DMS53 treated with DMSO at 0.1 percent for 48 hours (cell line): ENCODE data around the gene UGT1A7.
"Not testable (repeated sequence)": the region's sequence is repeated elsewhere in the genome, so short reads cannot be mapped to it uniquely, and the experiment has no call there.

Experiments
- DNase-seq: peaks from one replicate; lab custom pipeline; 2025; ENCODE audit not compliant: unreplicated experiment; lab: John Stamatoyannopoulos, UW

UGT1A7 gene

DNA sequence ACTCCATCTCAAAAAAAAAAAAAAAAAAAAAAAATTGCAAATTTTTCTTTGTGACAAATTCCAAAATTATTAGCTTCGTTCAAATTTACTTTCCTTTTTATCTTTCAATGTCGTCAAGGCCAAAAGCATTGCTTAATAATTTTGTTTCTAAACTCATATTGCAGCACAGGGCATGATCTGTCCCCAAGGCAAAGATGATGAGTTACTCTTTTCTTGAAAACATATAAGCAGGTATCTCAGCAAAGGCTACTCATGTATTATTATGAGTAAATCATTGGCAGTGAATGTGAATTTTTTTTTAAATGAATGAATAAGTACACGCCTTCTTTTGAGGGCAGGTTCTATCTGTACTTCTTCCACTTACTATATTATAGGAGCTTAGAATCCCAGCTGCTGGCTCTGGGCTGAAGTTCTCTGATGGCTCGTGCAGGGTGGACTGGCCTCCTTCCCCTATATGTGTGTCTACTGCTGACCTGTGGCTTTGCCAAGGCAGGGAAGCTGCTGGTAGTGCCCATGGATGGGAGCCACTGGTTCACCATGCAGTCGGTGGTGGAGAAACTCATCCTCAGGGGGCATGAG is at the start of gene UGT1A7:
TSS of gene UGT1A7 (plus strand) at position 381 of the 579 bp plus-strand sequence. CDS start at position 418, 37 bp downstream.
- DNase-seq = no peak

DNA sequence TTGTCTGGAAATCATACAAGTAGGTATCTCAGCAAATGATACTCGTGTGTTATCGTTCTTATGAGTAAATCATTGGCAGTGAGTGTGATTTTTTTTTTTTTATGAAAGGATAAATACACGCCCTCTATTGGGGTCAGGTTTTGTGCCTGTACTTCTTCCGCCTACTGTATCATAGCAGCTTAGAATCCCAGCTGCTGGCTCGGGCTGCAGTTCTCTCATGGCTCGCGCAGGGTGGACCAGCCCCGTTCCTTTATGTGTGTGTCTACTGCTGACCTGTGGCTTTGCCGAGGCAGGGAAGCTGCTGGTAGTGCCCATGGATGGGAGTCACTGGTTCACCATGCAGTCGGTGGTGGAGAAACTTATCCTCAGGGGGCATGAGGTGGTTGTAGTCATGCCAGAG is 45.4 kb upstream of the UGT1A7 start, which contains the start of gene UGT1A10:
TSS of gene UGT1A10 (plus strand) at position 143 of the 400 bp plus-strand sequence. CDS start at position 218, 75 bp downstream.
- DNase-seq = not testable (repeated sequence)

DNA sequence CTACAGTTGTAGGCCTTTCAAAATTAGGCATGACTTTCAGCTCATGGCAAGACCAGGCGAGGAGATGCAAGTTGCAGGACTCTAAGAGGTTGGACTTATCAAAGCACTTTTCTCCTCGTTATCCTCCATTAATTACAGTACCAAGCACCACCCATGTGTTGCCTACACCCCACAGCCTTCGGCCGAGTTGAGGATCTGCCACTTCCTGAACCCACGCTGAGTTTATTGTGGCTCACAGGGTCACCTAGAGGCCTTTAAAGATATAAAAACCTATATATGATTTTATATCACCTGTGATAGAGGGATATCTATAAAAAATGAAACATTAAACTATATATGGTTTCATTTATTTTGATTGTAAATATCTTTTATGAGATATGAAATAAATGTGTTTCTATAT is 42.9 kb upstream of the UGT1A7 start:
- DNase-seq = no peak

DNA sequence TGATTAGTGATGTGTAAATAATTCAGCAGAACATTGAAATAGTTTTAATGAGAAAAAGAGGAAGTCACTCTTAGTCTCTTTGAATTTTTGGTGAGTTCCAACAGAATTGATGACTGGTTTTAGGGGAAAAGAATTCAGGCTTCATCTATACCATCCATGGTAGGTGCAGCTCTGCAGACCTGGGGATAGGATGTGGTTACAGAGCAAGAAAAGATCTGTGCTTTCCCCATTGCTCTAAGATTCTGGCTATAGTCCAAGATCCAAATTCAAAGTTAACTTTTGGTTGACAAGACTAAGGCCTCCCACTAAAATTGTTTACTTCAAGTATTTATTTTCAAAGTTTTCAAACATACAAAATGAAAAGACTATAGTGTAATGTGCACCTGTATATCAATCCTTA is 41.8 kb upstream of the UGT1A7 start:
- DNase-seq = no peak

DNA sequence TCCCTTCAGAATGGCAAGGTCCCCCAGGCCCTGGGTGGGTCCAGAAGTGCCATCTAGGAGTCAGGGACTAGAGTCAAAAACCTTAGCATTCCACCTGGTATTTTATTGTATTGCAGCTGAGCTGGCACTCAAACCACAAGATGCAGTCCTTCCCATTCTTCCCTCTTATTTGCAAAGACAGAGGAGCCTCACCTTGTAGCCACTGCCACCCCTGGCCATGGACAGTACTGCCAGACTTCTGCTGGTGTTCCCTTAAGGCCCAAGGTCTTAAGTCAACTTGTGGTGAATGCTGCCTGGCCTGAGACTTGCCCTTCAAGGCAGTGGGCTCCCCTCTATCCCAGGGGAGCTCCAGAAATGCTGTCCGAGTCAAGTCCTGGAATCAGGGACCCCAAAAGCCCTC is 38.6 kb upstream of the UGT1A7 start:
- DNase-seq = peak; percentile 1

DNA sequence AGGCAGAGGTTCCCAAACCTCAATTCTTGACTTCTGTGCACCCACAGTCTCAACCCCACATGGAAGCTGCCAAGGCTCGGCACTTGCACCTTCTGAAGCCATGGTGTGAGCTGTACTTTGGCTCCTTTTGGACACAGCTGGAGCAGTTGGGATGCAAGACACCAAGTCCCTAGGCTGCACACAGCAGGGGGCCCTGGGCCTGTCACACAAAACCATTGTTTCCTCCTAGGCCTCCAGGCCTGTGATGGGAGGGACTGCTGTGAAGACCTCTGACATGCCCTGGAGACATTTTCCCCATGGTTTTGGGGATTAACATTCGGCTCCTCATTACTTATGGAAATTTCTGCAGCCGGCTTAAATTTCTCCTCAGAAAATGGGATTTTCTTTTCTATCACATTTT is 35.7 kb upstream of the UGT1A7 start:
- DNase-seq = not testable (repeated sequence)

DNA sequence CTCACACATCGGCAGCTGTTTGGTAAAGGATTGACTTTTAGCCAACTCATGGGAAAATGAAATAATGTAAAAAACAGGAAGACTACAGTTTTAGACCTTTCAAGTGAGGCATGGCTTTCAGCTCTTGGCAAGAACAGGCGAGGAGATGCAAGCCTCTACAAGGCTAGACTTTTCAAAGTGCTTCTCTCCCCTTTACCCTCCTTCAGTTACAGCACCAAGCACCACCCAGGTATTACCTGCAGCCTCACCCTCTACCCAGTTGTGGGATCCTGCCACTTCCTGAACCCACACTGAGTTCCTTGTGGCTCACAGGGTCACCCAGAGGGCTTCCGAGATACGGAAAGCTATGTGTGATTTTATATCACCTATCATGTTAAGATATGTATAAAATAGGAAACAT is 30.7 kb upstream of the UGT1A7 start:
- DNase-seq = no peak

DNA sequence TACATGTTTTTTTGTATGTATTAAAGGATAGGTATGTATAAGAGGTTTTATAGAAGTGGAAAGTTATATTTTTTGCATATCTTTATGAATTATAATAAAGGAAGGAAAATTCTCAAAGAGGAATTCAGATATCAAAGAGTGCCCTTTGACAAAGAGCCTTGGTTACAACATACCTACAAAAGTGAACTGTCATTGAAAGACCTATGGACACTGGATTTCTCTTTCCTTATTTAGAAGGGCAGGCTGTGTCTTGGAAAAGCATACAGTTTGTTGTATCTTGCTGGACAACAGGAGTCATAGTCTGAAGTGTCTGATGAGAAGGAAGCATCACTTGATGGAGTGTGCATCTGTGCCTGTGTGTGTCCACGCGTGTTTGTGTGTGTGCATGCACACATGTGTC is 30.3 kb upstream of the UGT1A7 start:
- DNase-seq = no peak

DNA sequence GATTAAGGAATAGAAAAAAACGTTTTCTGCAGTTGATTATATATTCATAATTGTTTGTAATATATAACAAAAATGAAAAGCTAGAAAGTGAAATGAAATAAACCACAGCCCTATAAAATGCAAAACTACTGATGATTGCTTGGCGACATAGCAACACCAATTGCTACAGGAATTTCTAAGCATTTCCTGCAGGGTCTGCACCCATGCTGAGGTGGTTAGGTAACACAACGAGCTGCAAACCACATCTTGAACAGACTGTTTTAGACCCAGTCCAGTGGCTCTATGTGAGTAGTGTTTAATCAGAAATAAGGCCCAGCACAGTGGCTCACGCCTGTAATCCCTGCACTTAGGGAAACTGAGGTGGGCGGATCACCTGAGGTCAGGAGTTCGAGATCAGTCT is 27.2 kb upstream of the UGT1A7 start:
- no peak for DNase-seq

DNA sequence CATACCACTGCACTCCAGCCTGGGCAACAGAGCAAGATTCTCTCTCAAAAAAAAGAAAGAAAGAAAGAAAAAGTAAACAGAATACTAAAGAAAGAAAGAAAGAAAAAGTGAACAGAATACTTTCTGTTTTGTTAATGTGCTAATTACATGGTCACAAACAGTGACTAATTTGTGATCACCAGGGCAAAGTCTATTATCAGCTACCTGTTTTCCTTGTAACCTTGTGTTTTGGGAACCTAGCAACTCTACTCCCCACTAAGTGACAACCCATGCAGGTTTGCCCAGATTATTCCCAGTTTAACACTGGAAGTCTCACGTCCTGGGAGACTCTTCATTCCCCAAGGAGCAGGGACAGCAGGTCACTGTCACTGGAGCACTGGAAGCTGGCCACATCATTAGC is 26.7 kb upstream of the UGT1A7 start:
- DNase-seq = no peak

DNA sequence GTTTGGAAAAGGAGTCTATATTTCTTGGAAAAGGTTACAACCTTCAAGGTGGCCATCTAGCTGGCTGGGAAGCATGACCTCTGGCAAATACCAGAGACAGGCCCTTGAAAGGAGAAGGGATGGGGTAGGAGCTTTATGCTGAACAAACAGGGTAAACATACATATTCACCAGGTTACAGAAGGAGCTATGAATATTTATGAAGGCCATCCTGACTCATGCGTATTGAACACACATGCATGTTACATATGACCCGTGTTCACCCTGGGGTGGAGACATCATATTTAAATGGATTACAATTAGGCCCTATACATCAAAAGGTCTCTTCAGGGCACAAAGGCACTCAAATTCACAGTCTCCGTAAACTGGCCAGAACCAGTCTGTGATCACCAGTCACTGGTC is 25.8 kb upstream of the UGT1A7 start:
- DNase-seq = not testable (repeated sequence)

DNA sequence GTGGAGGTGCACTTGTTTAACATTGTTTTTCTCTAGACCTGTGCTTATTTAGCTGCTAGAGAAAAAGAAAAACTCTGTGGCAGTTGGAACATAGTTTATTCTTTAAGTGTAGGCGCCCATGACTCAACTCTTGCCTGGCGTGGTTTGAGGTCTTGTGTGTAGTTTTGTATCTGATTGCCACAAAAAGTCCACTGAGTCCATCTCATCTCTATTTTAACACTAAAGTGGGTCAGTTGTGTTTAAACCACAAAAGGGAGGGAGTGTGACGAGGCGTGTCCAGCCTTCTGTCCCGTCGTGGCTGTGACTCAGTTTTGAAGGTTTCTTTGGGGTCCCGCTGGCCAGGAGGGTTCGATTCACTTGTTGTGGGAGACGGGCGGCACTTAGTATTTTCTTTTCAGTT is 25.3 kb upstream of the UGT1A7 start:
- no peak for DNase-seq

DNA sequence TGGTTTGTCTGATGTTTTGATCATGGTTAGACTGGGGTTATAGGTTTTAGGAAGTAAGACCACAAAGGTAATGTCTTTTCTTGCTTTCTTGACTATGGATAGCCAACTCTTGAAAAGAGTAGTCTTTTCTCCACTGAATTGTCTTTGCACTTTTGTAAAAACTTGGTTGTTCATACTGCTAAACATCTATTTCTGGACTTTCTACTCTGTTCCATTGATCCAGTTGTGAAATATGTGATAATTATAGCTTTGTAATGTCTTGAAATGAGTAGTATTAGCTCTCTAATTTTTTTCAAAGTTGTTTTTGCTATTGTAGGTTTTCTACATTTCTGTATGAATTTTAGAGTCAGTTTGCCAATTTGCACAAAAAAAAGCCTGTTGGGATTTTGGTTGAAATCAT is 23.1 kb upstream of the UGT1A7 start:
- DNase-seq = no peak

DNA sequence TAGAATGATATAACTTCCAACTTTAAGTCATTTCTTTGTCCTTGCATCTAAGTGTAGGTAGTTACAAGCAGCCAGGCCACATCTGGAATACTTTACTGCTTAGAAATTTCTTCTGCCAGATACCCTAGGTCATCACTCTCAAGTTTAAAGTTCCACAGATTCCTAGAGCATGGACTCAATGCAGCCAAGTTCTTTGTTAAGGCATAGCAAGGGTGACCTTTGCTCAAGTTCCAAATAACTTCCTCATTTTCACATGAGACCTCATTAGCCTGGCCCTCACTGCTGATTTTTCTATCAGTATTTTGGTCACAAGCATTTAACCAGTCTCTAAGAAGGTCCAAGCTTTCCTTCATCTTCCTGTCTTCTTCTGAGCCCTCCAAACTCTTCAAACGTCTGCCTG is 17.8 kb upstream of the UGT1A7 start:
- DNase-seq = no peak

DNA sequence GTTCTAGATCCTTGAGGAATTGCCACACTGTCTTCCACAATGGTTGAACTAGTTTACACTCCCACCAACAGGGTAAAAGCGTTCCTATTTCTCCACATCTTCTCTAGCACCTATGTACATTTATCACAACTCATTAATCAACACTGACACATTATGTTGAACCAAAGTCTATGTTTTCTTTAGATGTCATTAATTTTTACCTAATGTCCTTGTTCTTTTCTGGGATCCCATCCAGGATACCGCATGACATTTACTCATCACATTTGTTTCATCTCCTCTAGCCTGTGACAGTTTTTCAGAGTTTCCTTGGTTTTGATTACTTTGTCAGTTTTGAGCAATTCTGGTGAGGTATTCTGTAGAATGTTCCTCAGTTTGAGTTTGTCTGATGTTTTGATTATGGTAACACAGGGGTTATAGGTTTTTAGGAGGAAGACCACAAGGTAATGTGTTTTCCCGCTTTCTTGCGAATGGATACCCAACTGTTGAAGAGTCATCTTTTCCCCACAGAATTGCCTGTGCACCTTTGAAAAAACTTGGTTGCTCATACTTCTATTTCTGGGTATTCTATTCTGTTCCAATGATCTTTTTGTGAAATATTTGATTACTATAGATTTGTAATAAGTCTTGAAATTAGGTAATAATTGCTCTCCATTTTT is 13.0 kb upstream of the UGT1A7 start:
- no peak for DNase-seq

DNA sequence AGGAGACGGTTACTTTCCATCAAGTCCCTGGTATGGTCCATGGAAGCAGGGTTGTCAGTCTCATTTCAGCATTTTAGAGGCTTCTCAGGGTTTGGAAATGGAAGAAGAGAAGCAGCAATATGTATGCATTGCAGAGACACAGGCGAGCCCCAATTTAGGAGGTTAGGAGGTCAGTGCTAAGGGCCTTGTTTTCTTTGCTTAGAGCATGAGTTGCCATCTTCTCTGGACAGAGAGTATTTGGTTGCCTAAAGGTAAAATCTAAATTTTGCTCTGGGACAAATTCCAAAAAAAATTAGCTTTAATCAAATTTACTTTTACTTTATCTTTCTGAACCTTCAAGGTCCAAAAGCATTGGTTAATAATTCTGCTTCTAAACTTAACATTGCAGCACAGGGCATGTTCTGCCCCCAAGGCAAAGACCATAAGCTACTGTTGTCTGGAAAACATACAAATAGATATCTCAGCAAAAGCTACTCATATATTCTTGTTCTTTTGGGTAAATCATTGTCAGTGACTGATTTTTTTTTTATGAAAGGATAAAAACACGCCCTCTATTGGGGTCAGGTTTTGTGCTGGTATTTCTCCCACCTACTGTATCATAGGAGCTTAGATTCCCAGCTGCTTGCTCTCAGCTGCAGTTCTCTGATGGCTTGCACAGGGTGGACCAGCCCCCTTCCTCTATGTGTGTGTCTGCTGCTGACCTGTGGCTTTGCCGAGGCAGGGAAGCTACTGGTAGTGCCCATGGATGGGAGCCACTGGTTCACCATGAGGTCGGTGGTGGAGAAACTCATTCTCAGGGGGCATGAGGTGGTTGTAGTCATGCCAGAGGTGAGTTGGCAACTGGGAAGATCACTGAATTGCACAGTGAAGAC is 10.2 kb upstream of the UGT1A7 start, which contains the start of gene UGT1A9:
TSS of gene UGT1A9 (plus strand) at position 609 of the 872 bp plus-strand sequence. CDS start at position 646, 37 bp downstream.
- no peak for DNase-seq

DNA sequence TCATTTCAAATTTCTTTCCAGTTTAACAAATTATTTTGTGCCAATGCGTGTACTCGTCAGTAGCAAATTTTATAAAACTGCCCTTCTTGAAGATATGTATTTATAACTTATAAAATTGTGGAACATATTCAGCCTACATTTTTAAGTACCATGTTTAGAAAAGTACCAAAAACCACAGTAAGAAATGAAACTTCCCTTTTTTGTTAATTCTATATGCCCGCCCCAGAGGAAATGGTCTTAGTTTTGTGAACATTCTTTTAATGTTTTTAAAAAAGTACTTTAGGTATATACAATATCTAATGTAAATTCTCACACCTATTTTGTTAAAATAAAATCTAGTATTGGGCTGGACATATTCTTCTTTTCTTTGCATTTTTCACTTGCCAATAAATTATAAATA is 8.8 kb upstream of the UGT1A7 start:
- DNase-seq = no peak

DNA sequence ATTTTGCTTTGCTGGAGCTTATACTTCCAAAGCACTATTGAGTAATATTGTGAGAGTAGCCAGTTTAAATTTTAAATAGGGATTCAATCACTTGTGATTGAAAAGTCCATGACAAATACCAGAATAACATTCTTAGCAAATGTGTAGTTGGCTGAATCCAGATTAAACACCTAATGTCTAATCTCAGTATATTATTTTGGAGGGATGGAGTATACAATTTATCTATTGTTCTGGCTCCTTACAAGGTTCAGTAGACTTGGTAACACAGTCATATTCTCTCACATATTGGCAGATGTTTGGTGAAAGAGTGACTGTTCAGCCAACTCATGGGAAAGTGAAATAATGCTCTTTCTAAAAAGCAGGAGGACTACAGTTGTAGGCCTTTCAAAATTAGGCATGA is 7.8 kb upstream of the UGT1A7 start:
- no peak for DNase-seq

DNA sequence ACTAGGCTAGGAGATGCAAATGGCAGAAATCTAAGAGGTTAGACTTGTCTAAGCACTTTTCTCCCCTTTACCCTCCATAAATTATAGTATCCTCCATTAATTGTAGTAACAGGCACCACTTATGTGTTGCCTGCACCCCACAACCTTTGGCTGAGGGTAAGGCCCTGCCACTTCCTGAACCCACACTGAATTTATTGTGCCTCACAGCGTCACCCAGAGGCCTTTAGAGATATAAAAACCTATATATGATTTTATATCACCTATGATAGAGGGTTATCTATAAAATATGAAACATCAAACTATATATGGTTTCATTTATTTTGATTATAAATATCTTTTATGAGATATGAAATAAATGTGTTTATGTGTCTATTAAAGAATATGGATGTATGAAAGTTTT is 7.4 kb upstream of the UGT1A7 start:
- DNase-seq = no peak

DNA sequence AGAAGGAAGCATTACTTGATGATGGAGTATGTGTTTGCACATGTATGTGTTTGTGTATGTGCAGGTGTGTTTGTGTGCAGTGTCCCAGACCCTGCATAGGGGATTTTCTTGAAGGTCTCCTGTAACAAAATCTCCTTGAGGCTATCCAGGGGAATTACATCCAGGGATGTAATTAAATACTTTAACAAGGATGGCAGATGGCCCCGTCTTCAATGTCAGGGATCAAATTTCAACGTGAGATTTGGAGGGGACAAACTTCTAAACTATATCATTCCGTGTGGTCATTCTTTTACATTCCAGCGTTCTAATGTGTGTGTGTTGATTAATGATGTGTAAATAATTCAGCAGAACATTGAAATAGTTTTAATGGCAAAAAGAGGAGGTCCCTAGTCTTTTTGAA is 6.7 kb upstream of the UGT1A7 start:
- no peak for DNase-seq

DNA sequence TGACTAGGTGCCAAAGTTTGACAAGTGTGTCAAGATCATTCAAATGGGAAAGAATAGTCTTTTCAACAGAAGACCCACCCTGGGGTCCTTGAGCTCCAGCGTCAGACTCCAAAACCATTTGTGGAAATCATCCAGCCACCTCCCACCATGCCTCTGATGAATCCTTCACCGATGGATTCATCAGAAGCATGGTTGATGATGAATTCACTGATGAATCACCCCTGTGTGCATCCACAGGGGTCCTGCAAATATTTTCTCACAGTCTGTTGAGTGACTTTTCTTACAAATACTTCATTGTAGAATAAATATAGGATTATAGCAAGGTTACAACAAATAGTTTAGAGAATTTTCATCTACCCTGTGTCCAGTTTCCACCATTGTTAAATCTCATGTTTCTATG is 5.7 kb upstream of the UGT1A7 start:
- no peak for DNase-seq

DNA sequence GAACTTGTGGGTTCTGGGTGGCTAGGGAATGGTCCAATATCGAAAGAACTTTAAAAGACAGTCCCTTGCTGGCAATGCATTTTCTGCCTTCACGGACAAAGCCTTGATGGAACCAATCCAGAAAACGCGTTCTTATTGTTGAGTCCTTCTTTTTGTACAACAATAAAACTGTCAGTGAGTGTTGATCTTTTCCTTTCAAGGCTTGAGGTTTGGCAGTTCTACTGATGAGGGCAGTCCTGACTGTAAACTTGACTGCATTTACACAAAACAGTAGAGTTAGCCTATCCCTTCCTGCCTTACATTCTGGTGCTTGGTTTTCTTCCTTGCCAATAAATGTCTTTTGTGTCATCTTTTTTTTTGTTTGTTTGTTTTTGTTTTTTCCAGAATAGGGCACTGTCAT is 2.5 kb upstream of the UGT1A7 start:
- no peak for DNase-seq
